HFFc6 (cell line): ENCODE results near the gene ZNF473. TPM values are rescaled to one million over a fixed set of nuclear protein-coding genes. Genes with fewer than 3 reads are reported as not detected.
"Not testable (repeated sequence)": the region's sequence is repeated elsewhere in the genome, so short reads cannot be mapped to it uniquely, and the experiment has no call there.

Source experiments
- DNase-seq: peaks from one replicate; pipeline ENCODE4 v3.0.0-alpha.2; 2018
- H3K27ac Mint-ChIP-seq: 2 replicates; pipeline ENCODE4 v1.8.0; 2020; ENCODE audit warnings: mild to moderate bottlenecking, mixed read lengths
- H3K27me3 Mint-ChIP-seq: 2 replicates; pipeline ENCODE4 v1.8.0; 2021; ENCODE audit warnings: mild to moderate bottlenecking, moderate library complexity, mixed read lengths; ENCODE audit not compliant: insufficient read depth
- H3K36me3 Mint-ChIP-seq: 2 replicates; pipeline ENCODE4 v1.8.0; 2021; ENCODE audit warnings: low read depth, mixed read lengths
- H3K4me1 Mint-ChIP-seq: 2 replicates; pipeline ENCODE4 v1.8.0; 2020; ENCODE audit warnings: low read depth, mixed read lengths
- H3K4me3 Mint-ChIP-seq: 2 replicates; pipeline ENCODE4 v1.8.0; 2020; ENCODE audit warnings: mild to moderate bottlenecking, moderate library complexity, mixed read lengths
- H3K9me3 Mint-ChIP-seq: 2 replicates; pipeline ENCODE4 v1.8.0; 2020; ENCODE audit warnings: mild to moderate bottlenecking, mixed read lengths
- total RNA-seq, 6 experiments: library from RNA; stranded (reverse); fragmentation: NEBNext Ultra II Directional; extraction: Animal tissue kit (Norgen Biotek cat#: 25700); gene quantifications; 2 replicates in 1 of 6; 3 replicates in 5 of 6; pipeline ENCODE4 v1.2.3, GENCODE V29; 2021
- TF ChIP-seq, protein P1 (sequence below): fragments of 200-600 bp; sonication (generic); IDR thresholded peaks from 2 replicates; pipeline ENCODE4 v1.5.0; 2021; ENCODE audit warnings: antibody characterized with exemption, mild to moderate bottlenecking

The ZNF473 gene
- total RNA-seq, 6 experiments from 2014 or later: 5.4 to 7.4 (median 6.6) TPM

DNA sequence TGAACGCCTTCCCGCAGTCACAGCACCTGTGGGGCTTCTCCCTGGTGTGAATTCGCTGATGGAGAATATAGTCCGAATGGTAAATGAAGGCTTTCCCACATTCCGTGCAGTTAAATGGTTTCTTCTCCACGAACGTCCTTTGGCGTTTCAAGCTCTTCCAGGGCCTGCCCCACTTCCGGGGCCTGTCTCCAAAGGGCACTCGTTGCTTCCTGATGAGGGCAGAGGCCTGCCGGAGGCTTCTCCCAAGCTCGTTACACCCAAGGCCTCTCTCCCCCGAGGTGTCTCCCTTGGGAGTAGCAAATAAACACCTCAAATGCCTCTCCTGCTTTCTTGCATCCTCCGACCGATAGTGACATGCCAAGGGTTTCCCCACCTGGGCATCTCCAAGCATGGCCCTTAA, 34.3 kb downstream of the ZNF473 start:
- peaks cover 49% of the 10 kb centered on the region for H3K9me3 Mint-ChIP-seq
- no peak for DNase-seq
- H3K27ac Mint-ChIP-seq: no peak overlapping the region
- H3K36me3 Mint-ChIP-seq: peaks cover 16% of the 10 kb centered on the region
- TF ChIP-seq, protein P1, sequence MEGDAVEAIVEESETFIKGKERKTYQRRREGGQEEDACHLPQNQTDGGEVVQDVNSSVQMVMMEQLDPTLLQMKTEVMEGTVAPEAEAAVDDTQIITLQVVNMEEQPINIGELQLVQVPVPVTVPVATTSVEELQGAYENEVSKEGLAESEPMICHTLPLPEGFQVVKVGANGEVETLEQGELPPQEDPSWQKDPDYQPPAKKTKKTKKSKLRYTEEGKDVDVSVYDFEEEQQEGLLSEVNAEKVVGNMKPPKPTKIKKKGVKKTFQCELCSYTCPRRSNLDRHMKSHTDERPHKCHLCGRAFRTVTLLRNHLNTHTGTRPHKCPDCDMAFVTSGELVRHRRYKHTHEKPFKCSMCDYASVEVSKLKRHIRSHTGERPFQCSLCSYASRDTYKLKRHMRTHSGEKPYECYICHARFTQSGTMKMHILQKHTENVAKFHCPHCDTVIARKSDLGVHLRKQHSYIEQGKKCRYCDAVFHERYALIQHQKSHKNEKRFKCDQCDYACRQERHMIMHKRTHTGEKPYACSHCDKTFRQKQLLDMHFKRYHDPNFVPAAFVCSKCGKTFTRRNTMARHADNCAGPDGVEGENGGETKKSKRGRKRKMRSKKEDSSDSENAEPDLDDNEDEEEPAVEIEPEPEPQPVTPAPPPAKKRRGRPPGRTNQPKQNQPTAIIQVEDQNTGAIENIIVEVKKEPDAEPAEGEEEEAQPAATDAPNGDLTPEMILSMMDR: no peak
- no peaks in the 10 kb centered on the region for H3K4me1 Mint-ChIP-seq
- no peaks in the 10 kb centered on the region; the same call in 1 of the 2 replicates for H3K27me3 Mint-ChIP-seq
- H3K4me3 Mint-ChIP-seq: no peak overlapping the region

DNA sequence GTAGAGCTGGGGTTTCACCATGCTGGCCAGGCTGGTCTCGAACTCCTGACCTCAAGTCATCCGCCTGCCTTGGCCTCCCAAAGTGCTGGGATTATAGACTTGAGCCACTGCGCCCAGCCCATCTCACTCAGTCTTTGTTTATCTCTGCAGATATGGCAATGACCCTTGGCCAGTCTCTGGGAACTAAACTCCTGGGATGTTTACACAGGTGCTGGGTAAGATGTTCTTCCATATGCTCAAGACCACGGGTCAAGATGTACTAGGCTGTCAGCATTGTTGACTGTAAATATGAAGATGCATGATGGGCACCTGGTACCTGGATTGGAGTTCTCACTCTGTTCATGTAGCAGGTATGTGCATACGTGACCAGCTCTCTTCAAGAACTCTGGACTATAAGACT, 35.8 kb downstream of the ZNF473 start:
- TF ChIP-seq, protein P1: no peak
- Mint-ChIP-seq H3K4me1 (no peaks in the 10 kb centered on the region), H3K36me3 (peaks cover 16% of the 10 kb centered on the region), H3K4me3 (no peak overlapping the region), H3K27me3 (no peaks in the 10 kb centered on the region; the same call in 1 of the 2 replicates), H3K27ac (no peak overlapping the region), H3K9me3 (peaks cover 45% of the 10 kb centered on the region)
- no peak for DNase-seq

DNA sequence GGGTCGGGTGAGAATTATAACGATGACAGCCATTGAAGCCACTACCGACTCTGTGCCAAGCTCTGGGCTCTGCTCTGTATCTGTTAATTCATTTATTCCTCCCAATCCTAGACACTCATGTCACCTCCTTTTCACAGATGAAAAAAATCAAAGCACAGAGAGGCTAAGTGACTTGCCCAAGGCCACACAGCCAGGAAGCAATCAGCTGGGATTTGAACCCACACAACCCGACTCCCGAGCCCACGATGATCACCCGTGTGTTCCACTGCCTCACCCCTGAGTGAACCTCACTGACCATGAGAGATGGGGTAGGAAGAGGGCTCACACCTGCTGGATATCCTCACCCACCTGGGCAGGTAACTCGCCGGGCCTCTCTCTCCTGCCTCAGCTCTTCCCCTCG, 40.1 kb downstream of the ZNF473 start:
- DNase-seq: no peak
- H3K4me3 Mint-ChIP-seq: no peak overlapping the region
- TF ChIP-seq, protein P1: no peak
- no peaks in the 10 kb centered on the region for H3K4me1 Mint-ChIP-seq
- no peaks in the 10 kb centered on the region; the same call in none of the 2 replicates for H3K27me3 Mint-ChIP-seq
- no peak overlapping the region for H3K27ac Mint-ChIP-seq
- H3K9me3 Mint-ChIP-seq: peaks cover 10% of the 10 kb centered on the region
- no peaks in the 10 kb centered on the region for H3K36me3 Mint-ChIP-seq

DNA sequence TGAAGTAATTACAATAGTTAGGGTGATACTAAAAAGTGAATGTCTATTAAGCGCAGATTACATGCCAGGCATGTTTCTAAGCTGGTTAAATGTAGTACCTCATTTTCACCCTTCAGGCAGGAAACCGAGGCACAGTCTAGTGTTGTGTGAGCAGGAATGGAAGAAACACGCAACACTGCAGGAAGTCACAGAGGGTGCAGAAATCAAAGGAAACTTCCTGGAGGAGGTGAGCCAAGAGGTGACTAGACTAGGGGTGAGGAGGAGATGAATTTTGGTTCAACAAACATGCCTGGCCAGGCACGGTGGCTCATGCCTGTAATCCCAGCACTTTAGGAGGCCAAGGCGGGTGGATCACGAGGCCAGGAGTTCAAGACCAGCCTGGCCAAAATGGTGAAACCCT, 41.8 kb downstream of the ZNF473 start:
- TF ChIP-seq, protein P1: no peak
- Mint-ChIP-seq H3K4me3 (no peak overlapping the region), H3K27ac (0 out of 2 replicates have a peak overlapping the region, but pooled peaks have one; percentile 14), H3K27me3 (no peaks in the 10 kb centered on the region; the same call in none of the 2 replicates), H3K4me1 (no peaks in the 10 kb centered on the region), H3K36me3 (no peaks in the 10 kb centered on the region), H3K9me3 (no peaks in the 10 kb centered on the region; the same call in 1 of the 2 replicates)
- no peak for DNase-seq

- H3K4me3 Mint-ChIP-seq, H3K4me1 Mint-ChIP-seq, DNase-seq, H3K36me3 Mint-ChIP-seq, H3K9me3 Mint-ChIP-seq, H3K27ac Mint-ChIP-seq, H3K27me3 Mint-ChIP-seq: not testable (repeated sequence)
Observed at GRCh38 chr19:50068382-50068781, 42.6 kb downstream of the ZNF473 start.

- H3K4me3 Mint-ChIP-seq, H3K4me1 Mint-ChIP-seq, H3K27ac Mint-ChIP-seq, H3K9me3 Mint-ChIP-seq, DNase-seq, H3K36me3 Mint-ChIP-seq: not testable (repeated sequence)
- H3K27me3 Mint-ChIP-seq: peaks cover 16% of the 10 kb centered on the region
Observed at GRCh38 chr19:50075076-50075475, 49.3 kb downstream of the ZNF473 start.

DNA sequence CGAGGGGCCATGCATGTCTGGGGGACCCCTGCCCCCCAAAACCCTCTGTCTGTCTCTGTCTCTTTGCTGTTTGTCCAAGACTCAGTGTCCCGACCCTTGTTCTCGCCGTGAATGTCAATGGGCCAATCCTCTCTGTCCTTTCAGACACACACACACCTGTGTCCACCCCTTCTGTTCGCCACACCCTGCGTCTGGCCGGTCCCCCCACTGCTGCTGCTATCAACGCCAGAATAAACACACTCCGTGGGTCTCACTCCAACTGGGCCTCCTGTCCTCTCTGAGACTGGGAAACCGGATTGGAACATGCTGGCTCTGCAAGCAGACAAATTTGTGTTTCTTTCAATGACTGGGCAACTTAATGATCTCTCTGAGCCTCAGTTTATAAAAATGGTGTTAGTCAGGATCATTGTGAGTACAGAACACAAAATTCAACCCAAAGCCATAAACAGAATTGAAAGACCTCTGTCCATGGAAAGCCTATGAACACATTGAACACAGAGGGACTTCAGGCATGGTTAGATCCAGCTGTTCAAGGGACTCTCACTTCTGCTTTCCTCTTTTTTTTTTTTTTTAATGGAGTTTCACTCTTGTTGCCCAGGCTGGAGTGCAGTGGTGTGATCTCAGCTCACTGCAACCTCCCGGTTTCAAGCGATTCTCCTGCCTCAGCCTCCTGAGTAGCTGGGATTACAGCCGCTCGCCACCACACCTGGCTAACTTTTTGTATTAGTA, 50.0 kb downstream of the ZNF473 start:
- not testable (repeated sequence) for DNase-seq, H3K36me3 Mint-ChIP-seq, H3K4me3 Mint-ChIP-seq, H3K27ac Mint-ChIP-seq, H3K9me3 Mint-ChIP-seq, H3K4me1 Mint-ChIP-seq
- H3K27me3 Mint-ChIP-seq: peaks cover 16% of the 10 kb centered on the region

DNA sequence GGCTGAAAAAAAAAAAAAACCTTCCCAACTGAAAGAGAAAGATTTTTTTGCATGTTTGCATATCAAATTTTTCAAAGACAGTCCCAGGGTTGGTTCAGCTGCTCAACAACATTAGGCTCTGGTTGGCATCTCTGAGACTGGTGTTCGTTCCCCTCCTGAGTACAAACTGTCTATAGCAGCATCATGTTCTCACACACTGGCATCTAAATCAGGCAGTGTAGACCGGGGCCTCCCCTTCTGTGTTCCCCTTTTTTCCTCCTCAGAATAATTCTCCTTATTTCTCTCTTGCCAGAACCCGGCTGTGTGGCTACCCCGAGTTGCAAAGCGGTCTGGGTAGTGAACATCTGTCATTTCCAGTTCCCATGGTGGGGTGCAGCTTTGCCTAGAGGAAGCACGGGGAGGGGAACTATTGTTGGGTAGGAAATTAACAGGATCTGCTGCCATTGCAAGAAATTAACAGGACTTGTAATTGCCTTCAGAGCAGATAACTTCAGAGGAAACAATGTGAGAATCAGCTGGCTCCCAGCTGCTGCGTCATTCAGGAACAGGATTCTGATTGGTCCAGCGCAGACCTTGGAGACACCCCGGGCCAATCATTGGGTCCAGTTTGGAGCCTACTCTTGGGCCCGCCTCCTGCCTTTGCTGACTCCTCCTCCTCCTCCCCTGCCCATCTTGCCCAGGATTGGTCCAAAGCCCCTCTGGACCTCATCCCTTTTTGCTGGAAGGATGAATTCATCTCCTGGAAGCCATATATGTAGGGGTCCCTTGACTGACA, 51.0 kb downstream of the ZNF473 start:
- H3K9me3 Mint-ChIP-seq, H3K4me1 Mint-ChIP-seq, H3K36me3 Mint-ChIP-seq, H3K27ac Mint-ChIP-seq, DNase-seq, H3K4me3 Mint-ChIP-seq: not testable (repeated sequence)
- peaks cover 16% of the 10 kb centered on the region for H3K27me3 Mint-ChIP-seq

DNA sequence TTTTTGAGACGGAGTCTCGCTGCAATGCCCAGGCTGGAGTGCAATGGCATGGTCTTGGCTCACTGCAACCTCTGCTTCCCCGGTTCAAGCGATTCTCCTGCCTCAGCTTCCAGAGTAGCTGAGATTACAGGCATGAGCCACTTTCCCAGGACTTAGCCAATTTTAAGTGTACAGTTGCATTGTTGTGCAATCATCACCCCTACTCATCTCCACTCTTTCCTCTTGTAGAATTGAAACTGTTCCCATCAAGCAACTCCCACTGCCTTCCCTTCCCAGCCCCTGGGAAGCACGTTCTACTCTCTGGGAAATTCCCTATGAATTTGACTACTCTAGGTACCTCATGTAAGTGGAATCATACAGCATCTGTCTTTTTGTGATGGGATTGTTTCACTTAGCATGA, 53.2 kb downstream of the ZNF473 start:
- H3K27me3 Mint-ChIP-seq: peaks cover 11% of the 10 kb centered on the region
- H3K4me3 Mint-ChIP-seq, H3K27ac Mint-ChIP-seq, H3K36me3 Mint-ChIP-seq, H3K4me1 Mint-ChIP-seq, H3K9me3 Mint-ChIP-seq, DNase-seq: not testable (repeated sequence)

DNA sequence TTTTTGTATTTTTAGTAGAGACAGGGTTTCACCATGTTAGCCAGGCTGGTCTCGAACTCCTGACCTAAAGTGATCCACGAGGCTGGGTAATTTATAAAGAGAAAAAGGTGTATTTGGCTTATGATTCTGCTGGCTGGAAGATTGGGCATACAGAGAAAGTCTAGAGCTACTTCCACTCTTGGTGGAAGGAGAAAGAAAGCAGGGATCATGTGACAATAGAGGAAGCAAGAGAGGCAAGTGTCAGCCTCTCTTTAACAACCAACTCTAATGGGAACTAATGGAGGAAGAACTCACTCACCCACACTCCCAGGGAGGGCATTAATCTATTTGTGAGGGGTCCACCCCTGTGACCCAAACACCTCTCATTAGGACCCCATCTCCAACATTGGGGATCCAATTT, 58.6 kb downstream of the ZNF473 start:
- not testable (repeated sequence) for DNase-seq, H3K27me3 Mint-ChIP-seq, H3K4me3 Mint-ChIP-seq, H3K27ac Mint-ChIP-seq, H3K4me1 Mint-ChIP-seq, H3K9me3 Mint-ChIP-seq, H3K36me3 Mint-ChIP-seq
